H9 (cell line): ENCODE measurements around the gene BEST1. TPM values are rescaled to one million over a fixed set of nuclear protein-coding genes. Genes with fewer than 3 reads are reported as not detected.

ENCODE experiments used
- DNase-seq: peaks from one replicate; pipeline ENCODE4 v3.0.0-alpha.2; 2017
- H2AFZ ChIP-seq: one replicate; pipeline ENCODE4 v1.6.1; 2013; ENCODE audit warnings: mild to moderate bottlenecking, low read length, control low read depth, moderate library complexity
- H2AK5ac ChIP-seq: 2 replicates; pipeline ENCODE4 v1.6.1; 2013; ENCODE audit warnings: low read length, control low read depth, mixed read lengths; ENCODE audit not compliant: insufficient read length
- H2BK120ac ChIP-seq: one replicate; pipeline ENCODE4 v1.6.1; 2013; ENCODE audit warnings: low read depth, mild to moderate bottlenecking, low read length, control low read depth, inconsistent platforms; ENCODE audit not compliant: poor library complexity, severe bottlenecking
- H2BK12ac ChIP-seq: 2 replicates; pipeline ENCODE4 v1.6.1; 2013; ENCODE audit warnings: low read length, control low read depth, mixed read lengths, low read depth; ENCODE audit not compliant: insufficient read length
- H2BK15ac ChIP-seq: 2 replicates; pipeline ENCODE4 v1.6.1; 2013; ENCODE audit warnings: low read depth, low read length, control low read depth
- H2BK20ac ChIP-seq: one replicate; pipeline ENCODE4 v1.6.1; 2013; ENCODE audit warnings: low read depth, mild to moderate bottlenecking, low read length, control low read depth, inconsistent platforms; ENCODE audit not compliant: poor library complexity, severe bottlenecking
- H2BK5ac ChIP-seq: 2 replicates; pipeline ENCODE4 v1.6.1; 2013; ENCODE audit warnings: low read length, control low read depth, mixed read lengths; ENCODE audit not compliant: insufficient read length
- H3K14ac ChIP-seq: 2 replicates; pipeline ENCODE4 v1.6.1; 2013; ENCODE audit warnings: low read length, control low read depth; ENCODE audit not compliant: insufficient read depth
- H3K18ac ChIP-seq: 2 replicates; pipeline ENCODE4 v1.6.1; 2013; ENCODE audit warnings: low read depth, mild to moderate bottlenecking, mixed read lengths, low read length, control low read depth; ENCODE audit not compliant: insufficient read length
- H3K23ac ChIP-seq: 2 replicates; pipeline ENCODE4 v1.6.1; 2013; ENCODE audit warnings: low read length, control low read depth, mixed read lengths, low read depth; ENCODE audit not compliant: insufficient read length
- H3K23me2 ChIP-seq: 2 replicates; pipeline ENCODE4 v1.6.1; 2013; ENCODE audit warnings: low read depth, mild to moderate bottlenecking, mixed read lengths, low read length, control low read depth; ENCODE audit not compliant: insufficient read length, poor library complexity, severe bottlenecking
- H3K27ac ChIP-seq: 2 replicates; pipeline ENCODE4 v1.5.1; 2013; ENCODE audit warnings: low read length, control low read depth, mixed read lengths, low read depth; ENCODE audit not compliant: insufficient read length
- H3K27me3 ChIP-seq: 2 replicates; pipeline ENCODE4 v1.6.1; 2013; ENCODE audit warnings: low read length, control low read depth, inconsistent platforms; ENCODE audit not compliant: insufficient read depth
- H3K4ac ChIP-seq: 2 replicates; pipeline ENCODE4 v1.6.1; 2013; ENCODE audit warnings: low read depth, mild to moderate bottlenecking, control low read depth, inconsistent platforms, low read length, moderate library complexity
- H3K4me1 ChIP-seq: 2 replicates; pipeline ENCODE4 v1.6.1; 2013; ENCODE audit warnings: low read length, control low read depth, inconsistent platforms; ENCODE audit not compliant: insufficient read depth
- H3K4me2 ChIP-seq: 2 replicates; pipeline ENCODE4 v1.6.1; 2013; ENCODE audit warnings: low read length, control low read depth, mixed read lengths; ENCODE audit not compliant: insufficient read length, insufficient read depth
- H3K56ac ChIP-seq: 2 replicates; pipeline ENCODE4 v1.6.1; 2013; ENCODE audit warnings: low read depth, mild to moderate bottlenecking, mixed read lengths, low read length, control low read depth; ENCODE audit not compliant: insufficient read length
- H3K79me1 ChIP-seq: 2 replicates; pipeline ENCODE4 v1.6.1; 2013; ENCODE audit warnings: low read depth, mild to moderate bottlenecking, moderate library complexity, low read length, control low read depth, inconsistent platforms; ENCODE audit not compliant: insufficient read depth, poor library complexity, severe bottlenecking
- H3K79me2 ChIP-seq: 2 replicates; pipeline ENCODE4 v1.6.1; 2013; ENCODE audit warnings: low read length, control low read depth, inconsistent platforms; ENCODE audit not compliant: insufficient read depth
- H3K9ac ChIP-seq: 2 replicates; pipeline ENCODE4 v1.6.1; 2013; ENCODE audit warnings: low read length, control low read depth, mixed read lengths; ENCODE audit not compliant: insufficient read length; ENCODE audit errors: extremely low read depth
- H3K9me3 ChIP-seq: one replicate; pipeline ENCODE4 v1.6.1; 2013; ENCODE audit warnings: low read depth, low read length, inconsistent platforms; ENCODE audit not compliant: control insufficient read depth
- H3T11ph ChIP-seq: one replicate; pipeline ENCODE4 v1.6.1; 2013; ENCODE audit warnings: mild to moderate bottlenecking, low read length, control low read depth, inconsistent platforms
- H4K20me1 ChIP-seq: one replicate; pipeline ENCODE4 v1.6.1; 2013; ENCODE audit not compliant: control insufficient read depth, insufficient read length, insufficient read depth
- H4K5ac ChIP-seq: 2 replicates; pipeline ENCODE4 v1.6.1; 2013; ENCODE audit warnings: low read depth, mild to moderate bottlenecking, mixed read lengths, low read length, control low read depth; ENCODE audit not compliant: insufficient read length
- H4K8ac ChIP-seq: replicated peaks from 2 replicates; pipeline ENCODE4 v1.6.1; 2013; ENCODE audit warnings: low read length, control low read depth, mixed read lengths, low read depth; ENCODE audit not compliant: insufficient read length
- H4K91ac ChIP-seq: 2 replicates; pipeline ENCODE4 v1.6.1; 2013; ENCODE audit warnings: low read depth, mild to moderate bottlenecking, moderate library complexity, mixed read lengths, low read length, control low read depth; ENCODE audit not compliant: insufficient read length
- H3K27ac Mint-ChIP-seq, 3 experiments: 2 replicates in 2 of 3; 3 replicates in 1 of 3; pipeline ENCODE4 v1.8.0; 2020 to 2021; ENCODE audit warnings: mixed read lengths in 3 of 3, mild to moderate bottlenecking in 1 of 3, moderate library complexity in 1 of 3
- H3K27me3 Mint-ChIP-seq: 2 replicates; pipeline ENCODE4 v1.8.0; 2021; ENCODE audit warnings: low read depth, mild to moderate bottlenecking, moderate library complexity, mixed read lengths
- H3K36me3 Mint-ChIP-seq, 3 experiments: 2 replicates in 2 of 3; 3 replicates in 1 of 3; pipeline ENCODE4 v1.8.0; 2020 to 2021; ENCODE audit warnings: low read depth in 3 of 3, mixed read lengths in 3 of 3; ENCODE audit not compliant: insufficient read depth in 1 of 3
- H3K4me1 Mint-ChIP-seq, 2 experiments: 2 replicates each; pipeline ENCODE4 v1.8.0; 2020; ENCODE audit warnings: mixed read lengths in 2 of 2
- H3K4me3 Mint-ChIP-seq, 2 experiments: 2 replicates in 1 of 2; 3 replicates in 1 of 2; pipeline ENCODE4 v1.8.0; 2020 to 2021; ENCODE audit warnings: mild to moderate bottlenecking in 2 of 2, mixed read lengths in 2 of 2, moderate library complexity in 1 of 2
- H3K9me3 Mint-ChIP-seq, 2 experiments: 2 replicates in 1 of 2; 3 replicates in 1 of 2; pipeline ENCODE4 v1.8.0; 2020; ENCODE audit warnings: mild to moderate bottlenecking in 2 of 2, mixed read lengths in 2 of 2, moderate library complexity in 1 of 2
- CTCF ChIP-seq: fragments of 200-600 bp; sonication (generic); conservative IDR thresholded peaks from 3 replicates; pipeline ENCODE4 v1.8.0; 2021; ENCODE audit warnings: antibody characterized with exemption, mild to moderate bottlenecking
- WGBS: extraction: QIAGEN DNeasy Blood & Tissue Kit; methylation state at CpG from one replicate; pipeline ENCODE4 v1.1.7; 2013; ENCODE audit warnings: missing lambda C conversion rate, low lambda C conversion rate, mixed read lengths; ENCODE audit not compliant: insufficient read length; ENCODE audit errors: extremely low coverage; 5-methylcytosine and 5-hydroxymethylcytosine counted together
- total RNA-seq: library from RNA; stranded (reverse); gene quantifications from 2 replicates; pipeline ENCODE4 v1.2.1, GENCODE V29; 2021

Gene BEST1
- total RNA-seq, 1 experiment from 2014 or later = 0.24 TPM

- H3K9me3 ChIP-seq = no peaks in the 10 kb centered on the region
- Mint-ChIP-seq H3K4me3 (no peak overlapping the region), H3K36me3 (no peaks in the 10 kb centered on the region), H3K9me3 (no peaks in the 10 kb centered on the region), H3K4me1 (peaks cover 35% of the 10 kb centered on the region in 2 experiments), H3K27ac (no peak overlapping the region), H3K27me3 (peaks cover 42% of the 10 kb centered on the region)
- no peak overlapping the region for H2BK120ac ChIP-seq
- no peak overlapping the region for H2AFZ ChIP-seq
- H3K4ac ChIP-seq = no peak overlapping the region
- no peaks in the 10 kb centered on the region for H3K27me3 ChIP-seq
- no peak for TF ChIP-seq CTCF
- no peak overlapping the region for H3K4me2 ChIP-seq
- H2BK5ac ChIP-seq = no peak overlapping the region
- no peak overlapping the region for H3K27ac ChIP-seq
- H3K79me2 ChIP-seq = no peaks in the 10 kb centered on the region
- H3K23ac ChIP-seq = no peak overlapping the region
- no peak overlapping the region for H2AK5ac ChIP-seq
- H4K5ac ChIP-seq = no peak overlapping the region
- no peaks in the 10 kb centered on the region for H4K20me1 ChIP-seq
- no peak overlapping the region for H3K14ac ChIP-seq
- no peak overlapping the region for H3K9ac ChIP-seq
- no peak overlapping the region for H3K18ac ChIP-seq
- H3K23me2 ChIP-seq = no peaks in the 10 kb centered on the region
- H3K4me1 ChIP-seq = peaks cover 9% of the 10 kb centered on the region; the same call in 1 of the 2 replicates
- H2BK15ac ChIP-seq = no peak overlapping the region
- no peak overlapping the region for H2BK12ac ChIP-seq
- no peak overlapping the region for H3T11ph ChIP-seq
- no peak overlapping the region for H4K8ac ChIP-seq
- WGBS = no CpG with 5 or more reads among the region's 15 CpGs
- no peak overlapping the region for H3K56ac ChIP-seq
- DNase-seq = no peak
- no peaks in the 10 kb centered on the region for H3K79me1 ChIP-seq
- H4K91ac ChIP-seq = no peak overlapping the region
- no peak overlapping the region for H2BK20ac ChIP-seq
Measured at GRCh38 chr11:61975638-61976419, 25.7 kb downstream of the BEST1 start.
